Body of pancreas (tissue), 4 donors: ENCODE results near the gene DYRK1B. TPM values are rescaled to one million over a fixed set of nuclear protein-coding genes. Genes with fewer than 3 reads are reported as not detected.
"Not testable (repeated sequence)": the region's sequence is repeated elsewhere in the genome, so short reads cannot be mapped to it uniquely, and the experiment has no call there.

Source experiments
- ATAC-seq: fragments of 150-250 bp; one replicate; pipeline ENCODE4 v1.9.1; 2016
- DNase-seq, 4 donors: peaks; one replicate each; pipeline ENCODE4 v3.0.0-alpha.2; 2019
- H3K27ac ChIP-seq, 4 donors: fragments of 200-600 bp; sonication (generic); 1 replicate in 3 of 4; 2 replicates in 1 of 4; pipeline versions ENCODE4 v1.5.1 to v1.6.1; 2016 to 2019; ENCODE audit warnings: mild to moderate bottlenecking in 1 of 4, mixed read lengths in 1 of 4, moderate library complexity in 1 of 4
- H3K27me3 ChIP-seq, 2 donors: fragments of 200-600 bp; sonication (generic); one replicate each; pipeline ENCODE4 v1.6.0; 2016; ENCODE audit warnings: mild to moderate bottlenecking in 1 of 2
- H3K36me3 ChIP-seq, 2 donors: fragments of 200-600 bp; sonication (generic); replicated peaks in 1 of 2; 2 replicates each; pipeline ENCODE4 v1.5.1; 2016; ENCODE audit warnings: low read depth in 2 of 2; ENCODE audit not compliant: insufficient read depth in 1 of 2
- H3K4me1 ChIP-seq: fragments of 200-600 bp; sonication (generic); one replicate; pipeline ENCODE4 v1.6.0; 2016
- H3K4me3 ChIP-seq, 2 donors: fragments of 200-600 bp; sonication (generic); 1 replicate in 1 of 2; 2 replicates in 1 of 2; pipeline ENCODE4 v1.5.1; 2016 to 2019
- H3K9me3 ChIP-seq, 3 donors: fragments of 200-600 bp; sonication (generic); 1 replicate in 2 of 3; 2 replicates in 1 of 3; pipeline ENCODE4 v1.5.1; 2016
- CTCF ChIP-seq, 7 experiments: fragments of 450-650 bp in 4 of 7; fragments of 200-600 bp in 3 of 7; sonication (generic) in 3 of 7; IDR thresholded peaks; one replicate each; pipeline ENCODE4 v1.5.1; 2016 to 2019; ENCODE audit warnings: antibody characterized with exemption in 7 of 7
- POLR2A ChIP-seq, 3 donors: fragments of 450-650 bp; IDR thresholded peaks; one replicate each; pipeline ENCODE4 v1.6.1; 2016; ENCODE audit warnings: antibody characterized with exemption in 3 of 3, mild to moderate bottlenecking in 2 of 3
- WGBS, 2 donors: methylation state at CpG; one replicate each; pipeline ENCODE4 v1.1.5; 2017; 5-methylcytosine and 5-hydroxymethylcytosine counted together
- intact Hi-C: fragments of 100-400 bp; cut with DNase I; formaldehyde crosslinking; loops from one replicate; pipeline ENCODE4 v1.15.1; 2023
- total RNA-seq, 2 donors: library from RNA; depleted of rRNA; stranded (reverse); fragments of >200 nt; gene quantifications; one replicate each; pipeline ENCODE4 v1.1.0, GENCODE V29; 2016

DYRK1B gene
- total RNA-seq, 2 donors from 2014 or later, result 11.9 to 21.1 TPM

DNA sequence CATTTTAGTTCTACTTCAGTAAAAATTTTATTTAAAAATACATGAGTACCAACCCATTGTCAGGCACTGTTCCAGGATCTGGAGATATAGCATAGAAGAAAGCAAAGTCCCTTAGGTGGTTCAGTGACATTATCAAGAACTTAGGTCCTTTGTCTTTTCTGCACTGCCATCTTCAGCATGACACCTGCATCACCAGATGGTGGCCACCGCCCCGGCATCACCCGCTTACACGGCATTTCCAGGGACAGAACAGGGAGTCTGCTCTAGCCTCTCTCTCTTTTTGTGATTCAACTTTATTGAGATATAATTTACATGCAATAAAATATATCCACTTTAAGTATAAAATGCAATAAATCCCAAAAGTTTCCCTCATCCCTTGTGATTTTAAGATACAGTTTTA lies 23.5 kb downstream of the DYRK1B start:
- Histone ChIP-seq H3K4me1 (no peaks in the 10 kb centered on the region), H3K36me3 (no peaks in the 10 kb centered on the region), H3K4me3 (no peak overlapping the region), H3K9me3 (peaks cover 0 to 8% (median 0%) of the 10 kb centered on the region in 3 donors), H3K27me3 (no peaks in the 10 kb centered on the region), H3K27ac (no peak overlapping the region)
- DNase-seq (no peak), ATAC-seq (no peak)
- WGBS, 2 donors, result 81 to 85% methylated on average over 4 of the region's 4 CpGs
- TF ChIP-seq POLR2A (IDR thresholded peaks at IDR 0.05), result no peak
- TF ChIP-seq CTCF (IDR thresholded peaks at IDR 0.05), result no peak
- intact Hi-C loops, result no loop called here

- H3K9me3 ChIP-seq, result peaks cover 0 to 8% (median 0%) of the 10 kb centered on the region in 3 donors
- TF ChIP-seq POLR2A (IDR thresholded peaks at IDR 0.05) (no peak), CTCF (IDR thresholded peaks at IDR 0.05) (no peak)
- no peak for ATAC-seq
- H3K4me3 ChIP-seq, result no peak overlapping the region
- no peak overlapping the region for H3K27ac ChIP-seq
- no peaks in the 10 kb centered on the region for H3K36me3 ChIP-seq
- intact Hi-C loops, result no loop called here
- no peaks in the 10 kb centered on the region for H3K4me1 ChIP-seq
- DNase-seq, result no peak
- WGBS, 2 donors, result 87 to 88% methylated on average over 3 to 4 of the region's 4 CpGs
- H3K27me3 ChIP-seq, result no peaks in the 10 kb centered on the region
Observed at GRCh38 chr19:39809368-39809767, 24.6 kb downstream of the DYRK1B start.

GRCh38 chr19:39808688-39809087 lies 25.3 kb downstream of the DYRK1B start:
- intact Hi-C loops, result not testable (repeated sequence)

GRCh38 chr19:39807846-39808364 lies 26.1 kb downstream of the DYRK1B start:
- 56 to 75% methylated on average over 5 of the region's 5 CpGs for WGBS, 2 donors
- ATAC-seq, result no peak
- TF ChIP-seq CTCF (IDR thresholded peaks at IDR 0.05) (no peak), POLR2A (IDR thresholded peaks at IDR 0.05) (no peak)
- Histone ChIP-seq H3K27ac (no peak overlapping the region), H3K4me1 (no peaks in the 10 kb centered on the region), H3K27me3 (no peaks in the 10 kb centered on the region), H3K36me3 (no peaks in the 10 kb centered on the region), H3K9me3 (peaks cover 0 to 8% (median 0%) of the 10 kb centered on the region in 3 donors), H3K4me3 (no peak overlapping the region)
- intact Hi-C loops, result no loop called here
- no peak for DNase-seq

More at GRCh38 chr19:39808688-39809087, 25.3 kb downstream of the DYRK1B start:
- not testable (repeated sequence) for H3K4me3 ChIP-seq, H3K9me3 ChIP-seq, H3K36me3 ChIP-seq, ATAC-seq, DNase-seq, H3K4me1 ChIP-seq, H3K27me3 ChIP-seq, H3K27ac ChIP-seq
- WGBS, 2 donors, result 84 to 93% methylated on average over 7 of the region's 7 CpGs

GRCh38 chr19:39805104-39805503 lies 28.9 kb downstream of the DYRK1B start:
- H3K27ac ChIP-seq, result no peak overlapping the region
- no peak overlapping the region for H3K4me3 ChIP-seq
- 47 to 56% methylated on average over 5 of the region's 5 CpGs for WGBS, 2 donors
- intact Hi-C loops, result no loop called here
- no peaks in the 10 kb centered on the region for H3K36me3 ChIP-seq
- no peaks in the 10 kb centered on the region for H3K27me3 ChIP-seq
- no peaks in the 10 kb centered on the region for H3K4me1 ChIP-seq
- H3K9me3 ChIP-seq, result peaks cover 0 to 8% (median 0%) of the 10 kb centered on the region in 3 donors
- ATAC-seq, result no peak
- TF ChIP-seq CTCF (IDR thresholded peaks at IDR 0.05) (no peak), POLR2A (IDR thresholded peaks at IDR 0.05) (no peak)
- DNase-seq, result no peak
